ENCODE measurements around the gene GCKR. TPM values are rescaled to one million over a fixed set of nuclear protein-coding genes. Genes with fewer than 3 reads are reported as not detected.
"Not testable (repeated sequence)": the region's sequence is repeated elsewhere in the genome, so short reads cannot be mapped to it uniquely, and the experiment has no call there.

GCKR gene
- total RNA-seq, 2 donors from 2014 or later = 1.1 to 1.2 TPM

DNA sequence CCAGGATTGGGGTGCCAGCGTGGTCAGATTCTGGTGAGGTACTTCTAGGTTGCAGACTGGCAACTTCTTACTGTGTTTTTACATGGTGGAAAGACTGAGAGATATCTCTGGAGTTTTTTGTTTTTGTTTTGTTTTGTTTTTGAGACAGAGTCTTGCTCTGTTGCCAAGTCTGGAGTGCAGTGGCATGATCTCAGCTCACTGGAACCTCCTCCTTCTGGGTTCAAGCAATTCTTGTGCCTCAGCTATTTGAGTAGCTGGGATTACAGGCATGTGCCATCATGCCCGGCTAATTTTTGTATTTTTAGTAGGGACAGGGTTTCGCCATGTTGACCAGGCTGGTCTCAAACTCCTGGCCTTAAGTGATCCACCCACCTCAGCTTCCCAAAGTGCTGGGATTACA lies 57.8 kb downstream of the GCKR start:
- ATAC-seq; intact Hi-C loops (cut with DNase I); DNase-seq: not testable (repeated sequence)

DNA sequence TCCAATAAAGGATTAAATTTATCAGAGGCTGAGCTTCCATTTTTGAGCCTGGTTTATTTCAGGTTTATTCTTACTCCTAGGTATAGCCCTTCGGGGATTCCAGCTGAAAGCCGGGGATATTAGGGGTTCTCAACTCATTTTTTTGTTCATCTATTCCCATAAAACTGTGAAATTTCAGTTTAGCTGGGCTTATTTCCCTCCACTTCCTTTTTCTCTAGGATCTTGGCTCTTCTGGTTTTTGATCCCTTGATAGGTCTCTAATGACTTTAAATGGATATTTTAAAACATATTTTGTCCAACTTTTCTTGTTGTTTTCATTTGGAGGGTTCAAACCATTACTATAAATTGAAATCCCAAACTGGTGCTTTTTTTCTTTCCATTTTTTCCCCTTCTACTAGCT lies 62.6 kb downstream of the GCKR start:
- intact Hi-C loops (cut with DNase I) = no loop called here
- no peak for DNase-seq
- ATAC-seq = no peak

GRCh38 chr2:27561060-27561459 lies 64.4 kb downstream of the GCKR start:
- no peak for DNase-seq
- no peak for ATAC-seq
- intact Hi-C loops (cut with DNase I) = no loop called here

DNA sequence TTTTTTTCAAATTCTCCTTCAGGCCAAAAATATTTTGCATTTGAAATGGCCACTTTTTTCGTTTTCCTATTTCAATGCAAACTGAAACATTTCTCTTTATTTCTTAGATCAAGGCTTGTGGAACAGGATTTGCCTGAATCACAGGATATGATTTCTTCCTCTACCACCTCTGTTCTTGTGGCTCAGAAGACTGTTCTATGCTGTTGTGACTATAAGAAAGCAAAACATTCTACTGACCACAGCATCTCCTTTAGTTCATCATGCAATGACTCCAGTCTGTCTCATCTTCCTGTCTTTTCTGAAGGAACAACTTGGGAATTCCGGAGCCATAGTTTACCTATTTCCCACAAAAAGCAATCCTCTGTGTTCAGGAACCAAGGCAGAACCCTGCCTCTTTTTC lies 70.0 kb downstream of the GCKR start:
- DNase-seq (no peak), ATAC-seq (no peak)
- intact Hi-C loops (cut with DNase I) = no loop called here

- DNase-seq = no peak
- no peak for ATAC-seq
- intact Hi-C loops (cut with DNase I) = no loop called here
Measured at GRCh38 chr2:27569398-27569797, 72.8 kb downstream of the GCKR start.

DNA sequence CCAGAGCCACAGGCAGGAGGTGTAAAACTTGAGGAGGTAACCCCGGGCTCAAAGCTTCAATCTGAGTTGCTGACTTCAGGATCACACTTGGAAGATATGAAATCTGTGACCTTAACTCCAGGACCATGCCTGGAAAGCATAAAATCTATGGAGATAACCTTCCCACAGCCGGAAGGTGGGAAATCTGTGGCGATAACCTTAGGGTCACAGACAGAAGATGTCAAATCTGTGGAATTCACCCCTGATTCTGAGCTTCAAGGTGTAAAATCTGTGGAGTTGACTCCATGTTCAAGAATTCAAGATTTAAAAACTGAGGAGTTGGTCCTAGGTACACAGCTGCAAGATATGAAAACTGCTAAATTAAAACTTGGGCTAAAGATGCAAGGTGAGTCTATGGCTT lies 74.6 kb downstream of the GCKR start:
- intact Hi-C loops (cut with DNase I) = no loop called here
- ATAC-seq = no peak
- no peak for DNase-seq

DNA sequence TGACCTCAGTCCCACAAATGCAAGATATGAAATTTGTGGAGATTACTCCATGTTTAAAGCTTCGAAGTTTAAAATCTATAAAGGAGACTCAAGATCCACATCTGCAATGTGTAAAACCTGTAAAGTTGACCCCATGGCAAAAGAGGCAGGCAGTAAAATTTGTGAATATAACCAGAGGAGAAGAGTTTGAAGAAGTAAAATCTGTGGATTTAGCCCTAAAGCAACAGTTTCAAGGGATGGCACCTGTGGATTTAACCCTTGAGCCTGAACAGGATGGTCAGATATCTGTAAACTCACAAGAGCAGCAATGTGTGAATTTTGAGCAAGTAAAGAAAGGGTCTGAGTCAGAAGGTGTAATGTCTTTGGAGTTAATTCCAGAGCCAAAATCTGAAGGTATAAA lies 75.0 kb downstream of the GCKR start:
- ATAC-seq (no peak), DNase-seq (no peak)
- intact Hi-C loops (cut with DNase I) = no loop called here

DNA sequence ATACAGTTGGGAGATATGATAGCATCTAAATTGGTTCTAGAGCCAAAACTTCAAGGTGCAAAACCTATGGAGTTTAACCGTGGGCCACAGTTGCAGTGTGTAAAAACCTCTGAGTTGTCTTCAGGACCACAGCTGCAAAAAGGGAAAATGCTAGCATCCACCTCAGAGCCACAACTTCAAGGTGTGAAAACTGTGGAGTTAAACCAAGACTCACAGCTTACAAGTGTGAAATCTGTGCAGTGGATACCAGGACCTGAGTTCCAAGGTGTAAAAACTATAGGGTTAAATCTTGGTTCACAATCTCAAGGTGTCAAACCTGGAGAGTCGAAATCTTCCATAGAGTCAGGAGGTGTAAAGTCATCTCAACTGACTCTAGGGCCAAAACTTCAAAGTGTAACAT lies 75.8 kb downstream of the GCKR start:
- no peak for ATAC-seq
- no peak for DNase-seq
- intact Hi-C loops (cut with DNase I) = no loop called here

- ATAC-seq (no peak), DNase-seq (no peak)
- intact Hi-C loops (cut with DNase I) = no loop called here
Measured at GRCh38 chr2:27572998-27573429, 76.4 kb downstream of the GCKR start.

Other genes starting within 250 kb of the GCKR start
- 1 to 10 TPM; 4.8 to 5.7 TPM for gene SLC30A3, start 233.8 kb upstream of the GCKR start, total RNA-seq
- gene DNAJC5G, start 221.4 kb upstream of the GCKR start, total RNA-seq = under 1 TPM; 0.41 to 0.71 TPM
- 100 to 1,000 TPM in 1 of 2 donors, 10 to 100 TPM in 1; 92.1 to 105 TPM for gene TRIM54, start 214.4 kb upstream of the GCKR start, total RNA-seq
- gene UCN, start 188.4 kb upstream of the GCKR start, total RNA-seq = 1 to 10 TPM; 1.2 to 1.6 TPM
- gene MPV17, start 173.7 kb upstream of the GCKR start, total RNA-seq = 10 to 100 TPM; 52.7 to 60.9 TPM
- gene GTF3C2, start 140.1 kb upstream of the GCKR start, total RNA-seq = 10 to 100 TPM; 17.7 to 29.1 TPM
- gene EIF2B4, start 126.5 kb upstream of the GCKR start, total RNA-seq = 10 to 100 TPM; 32.1 to 40.0 TPM
- 10 to 100 TPM; 61.4 to 74.3 TPM for gene SNX17, start 126.2 kb upstream of the GCKR start, total RNA-seq
- 10 to 100 TPM in 1 of 2 donors, 1 to 10 TPM in 1; 9.4 to 11.9 TPM for gene ZNF513, start 116.1 kb upstream of the GCKR start, total RNA-seq
- 10 to 100 TPM; 35.2 to 42.1 TPM for gene PPM1G, start 87.2 kb upstream of the GCKR start, total RNA-seq
- gene NRBP1, start 68.2 kb upstream of the GCKR start, total RNA-seq = 10 to 100 TPM; 50.5 to 58.7 TPM
- gene KRTCAP3, start 54.5 kb upstream of the GCKR start, total RNA-seq = not detected
- gene IFT172, start 7.1 kb upstream of the GCKR start, total RNA-seq = 10 to 100 TPM; 19.0 to 20.5 TPM
- 10 to 100 TPM; 16.5 to 32.5 TPM for gene FNDC4, start 1.6 kb upstream of the GCKR start, total RNA-seq
- gene ZNF512, start 86.2 kb downstream of the GCKR start, total RNA-seq = 10 to 100 TPM; 20.0 to 20.8 TPM
- 1 to 10 TPM; 3.6 to 5.4 TPM for gene CCDC121, start 132.2 kb downstream of the GCKR start, total RNA-seq
- 10 to 100 TPM; 19.7 to 20.6 TPM for gene GPN1, start 132.2 kb downstream of the GCKR start, total RNA-seq
- gene SUPT7L, start 166.8 kb downstream of the GCKR start, total RNA-seq = 10 to 100 TPM; 22.6 to 23.6 TPM
- gene SLC4A1AP, start 167.1 kb downstream of the GCKR start, total RNA-seq = 10 to 100 TPM; 16.5 to 20.7 TPM